Endothelial cell of umbilical vein (primary cell): ENCODE measurements around the gene ADGRG2.

Experiments used
- POLR2A ChIP-seq: IDR thresholded peaks from 2 replicates; pipeline ENCODE4 v1.6.1; 2012; ENCODE audit warnings: low read depth, mild to moderate bottlenecking, control low read depth, low read length
- POLR2AphosphoS5 ChIP-seq: IDR thresholded peaks from 2 replicates; pipeline ENCODE4 v1.6.1; 2012; ENCODE audit warnings: low read depth, mild to moderate bottlenecking, control low read depth, low read length, moderate library complexity; ENCODE audit not compliant: insufficient read depth
- TF ChIP-seq, protein P1 (sequence below), 2 donors: IDR thresholded peaks; 1 replicate in 1 of 2; 2 replicates in 1 of 2; pipeline ENCODE4 v1.5.1; 2011; ENCODE audit warnings: low read length in 2 of 2, mild to moderate bottlenecking in 2 of 2, moderate library complexity in 2 of 2, control low read depth in 1 of 2, inconsistent platforms in 1 of 2, low read depth in 1 of 2; ENCODE audit not compliant: insufficient read depth in 1 of 2; ENCODE audit errors: extremely low read depth in 1 of 2

DNA sequence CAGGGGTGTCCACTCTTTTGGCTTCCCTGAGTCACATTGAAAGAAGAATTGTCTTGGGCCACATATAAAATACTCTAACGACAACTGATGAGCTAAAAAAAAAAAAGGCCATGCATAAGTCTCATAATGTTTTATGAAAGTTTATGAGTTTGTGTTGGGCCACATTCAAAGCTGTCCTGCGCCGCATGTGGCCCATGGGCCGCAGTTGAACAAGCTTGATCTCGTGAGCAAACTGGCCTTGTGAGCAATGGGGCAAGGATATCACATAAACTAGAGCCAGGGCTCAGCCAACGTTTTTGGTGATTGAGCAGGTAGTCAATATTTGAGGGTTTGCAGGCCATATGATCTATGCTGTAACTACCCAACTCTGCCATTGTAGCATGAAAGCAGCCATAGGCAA lies 93.7 kb downstream of the ADGRG2 start:
- TF ChIP-seq, protein P1, sequence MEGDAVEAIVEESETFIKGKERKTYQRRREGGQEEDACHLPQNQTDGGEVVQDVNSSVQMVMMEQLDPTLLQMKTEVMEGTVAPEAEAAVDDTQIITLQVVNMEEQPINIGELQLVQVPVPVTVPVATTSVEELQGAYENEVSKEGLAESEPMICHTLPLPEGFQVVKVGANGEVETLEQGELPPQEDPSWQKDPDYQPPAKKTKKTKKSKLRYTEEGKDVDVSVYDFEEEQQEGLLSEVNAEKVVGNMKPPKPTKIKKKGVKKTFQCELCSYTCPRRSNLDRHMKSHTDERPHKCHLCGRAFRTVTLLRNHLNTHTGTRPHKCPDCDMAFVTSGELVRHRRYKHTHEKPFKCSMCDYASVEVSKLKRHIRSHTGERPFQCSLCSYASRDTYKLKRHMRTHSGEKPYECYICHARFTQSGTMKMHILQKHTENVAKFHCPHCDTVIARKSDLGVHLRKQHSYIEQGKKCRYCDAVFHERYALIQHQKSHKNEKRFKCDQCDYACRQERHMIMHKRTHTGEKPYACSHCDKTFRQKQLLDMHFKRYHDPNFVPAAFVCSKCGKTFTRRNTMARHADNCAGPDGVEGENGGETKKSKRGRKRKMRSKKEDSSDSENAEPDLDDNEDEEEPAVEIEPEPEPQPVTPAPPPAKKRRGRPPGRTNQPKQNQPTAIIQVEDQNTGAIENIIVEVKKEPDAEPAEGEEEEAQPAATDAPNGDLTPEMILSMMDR (IDR thresholded peaks at IDR 0.05; ENCODE audit: extremely low read depth in 1 of 2, insufficient read depth in 1 of 2, low read depth in 1 of 2, low read length in 2 of 2), result no peak
- no peak for TF ChIP-seq POLR2A
- no peak for TF ChIP-seq POLR2AphosphoS5
